Activated B cell treated with CpG ODN at 0.5 μM for 24 hours (primary cell): ENCODE data around the gene SLC25A1. TPM values are rescaled to one million over a fixed set of nuclear protein-coding genes. Genes with fewer than 3 reads are reported as not detected.

Experiments
- ATAC-seq: fragments of 200-7000 bp; cut with Tn5 transposase; one replicate; pipeline ENCODE4 v1.10.0; 2021; ENCODE audit warnings: low read depth, mild to moderate bottlenecking, moderate library complexity
- CTCF ChIA-PET: fragments of 350-600 bp; sonication (Branson Sonifier 250); formaldehyde crosslinking; loops from one replicate; lab custom pipeline; 2021; ENCODE audit warnings: antibody characterized with exemption; lab: Charles Lee
- POLR2A ChIA-PET: fragments of 350-600 bp; sonication (Branson Sonifier 250); formaldehyde crosslinking; loops from one replicate; lab custom pipeline; 2021; ENCODE audit warnings: antibody characterized with exemption; lab: Charles Lee
- DNase-seq: peaks from one replicate; pipeline ENCODE4 v3.0.0; 2022
- H3K27ac Mint-ChIP-seq: one replicate; pipeline ENCODE4 v1.8.0; 2020; ENCODE audit warnings: mixed read lengths
- H3K27me3 Mint-ChIP-seq: one replicate; pipeline ENCODE4 v1.8.0; 2021; ENCODE audit warnings: mixed read lengths
- H3K36me3 Mint-ChIP-seq: one replicate; pipeline ENCODE4 v1.8.0; 2021; ENCODE audit warnings: low read depth, mixed read lengths
- H3K4me1 Mint-ChIP-seq: one replicate; pipeline ENCODE4 v1.8.0; 2021; ENCODE audit warnings: mixed read lengths
- H3K4me3 Mint-ChIP-seq: one replicate; pipeline ENCODE4 v1.8.0; 2020; ENCODE audit warnings: mild to moderate bottlenecking, mixed read lengths
- H3K9me3 Mint-ChIP-seq: one replicate; pipeline ENCODE4 v1.8.0; 2020; ENCODE audit warnings: mixed read lengths
- intact Hi-C: fragments of 100-400 bp; cut with micrococcal nuclease; formaldehyde crosslinking; loops from one replicate; pipeline ENCODE4 v1.15.1; 2024
- total RNA-seq: library from RNA; stranded (reverse); gene quantifications from 2 replicates; pipeline ENCODE4 v1.2.3, GENCODE V29; 2022
- TF ChIP-seq, protein P1 (sequence below): fragments of 200-600 bp; IDR thresholded peaks from one replicate; pipeline ENCODE4 v1.8.0; 2022; ENCODE audit warnings: antibody characterized with exemption, mild to moderate bottlenecking

SLC25A1 gene
- total RNA-seq, 1 donor from 2014 or later = 44.2 TPM

DNA sequence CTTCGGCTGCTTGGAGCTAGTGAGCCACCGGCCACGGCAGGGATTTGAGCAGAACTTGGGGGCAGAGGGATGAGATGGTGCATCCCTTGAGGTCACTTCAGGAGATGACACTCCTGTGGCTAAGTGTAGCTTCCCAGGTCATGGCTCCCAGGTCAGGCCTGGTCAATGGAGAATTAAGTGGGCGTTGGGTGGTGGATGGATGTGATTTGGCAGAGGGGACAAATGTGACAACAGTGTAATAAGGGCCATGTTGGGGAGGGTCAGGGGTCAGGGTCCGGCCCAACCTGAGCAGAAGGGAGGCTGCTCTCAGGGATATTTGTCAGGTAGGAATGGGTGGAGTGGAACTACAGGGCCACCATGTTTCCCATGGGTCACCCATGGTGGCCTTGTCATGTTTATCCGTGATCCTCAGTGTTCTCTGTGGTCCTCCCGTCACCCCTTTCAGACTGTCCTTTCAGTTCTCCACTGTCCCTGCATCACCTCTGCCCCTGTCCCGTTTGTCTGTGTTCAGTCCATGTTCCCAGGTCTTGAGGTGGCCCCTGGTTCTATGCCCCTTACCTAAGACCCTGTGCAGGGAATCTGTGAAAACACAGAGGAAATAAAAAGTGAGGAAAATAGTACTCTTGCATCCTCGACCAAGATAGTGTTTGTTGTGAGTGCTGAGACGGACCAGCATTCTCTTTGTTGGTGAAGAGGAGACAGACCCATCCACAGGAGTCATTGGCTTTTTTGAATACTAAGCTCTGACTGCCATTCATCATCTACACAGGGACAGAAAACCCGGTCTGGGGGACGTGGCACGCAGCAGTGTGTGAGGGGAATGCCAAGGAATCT, 6.1 kb downstream of the SLC25A1 start:
- TF ChIP-seq, protein P1, sequence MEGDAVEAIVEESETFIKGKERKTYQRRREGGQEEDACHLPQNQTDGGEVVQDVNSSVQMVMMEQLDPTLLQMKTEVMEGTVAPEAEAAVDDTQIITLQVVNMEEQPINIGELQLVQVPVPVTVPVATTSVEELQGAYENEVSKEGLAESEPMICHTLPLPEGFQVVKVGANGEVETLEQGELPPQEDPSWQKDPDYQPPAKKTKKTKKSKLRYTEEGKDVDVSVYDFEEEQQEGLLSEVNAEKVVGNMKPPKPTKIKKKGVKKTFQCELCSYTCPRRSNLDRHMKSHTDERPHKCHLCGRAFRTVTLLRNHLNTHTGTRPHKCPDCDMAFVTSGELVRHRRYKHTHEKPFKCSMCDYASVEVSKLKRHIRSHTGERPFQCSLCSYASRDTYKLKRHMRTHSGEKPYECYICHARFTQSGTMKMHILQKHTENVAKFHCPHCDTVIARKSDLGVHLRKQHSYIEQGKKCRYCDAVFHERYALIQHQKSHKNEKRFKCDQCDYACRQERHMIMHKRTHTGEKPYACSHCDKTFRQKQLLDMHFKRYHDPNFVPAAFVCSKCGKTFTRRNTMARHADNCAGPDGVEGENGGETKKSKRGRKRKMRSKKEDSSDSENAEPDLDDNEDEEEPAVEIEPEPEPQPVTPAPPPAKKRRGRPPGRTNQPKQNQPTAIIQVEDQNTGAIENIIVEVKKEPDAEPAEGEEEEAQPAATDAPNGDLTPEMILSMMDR = no peak
- H3K9me3 Mint-ChIP-seq = no peaks in the 10 kb centered on the region
- peaks cover 17% of the 10 kb centered on the region for H3K27me3 Mint-ChIP-seq
- H3K4me1 Mint-ChIP-seq = peaks cover 63% of the 10 kb centered on the region
- H3K36me3 Mint-ChIP-seq = peaks cover 7% of the 10 kb centered on the region
- CTCF ChIA-PET = no interaction called here
- H3K27ac Mint-ChIP-seq = peak overlapping the region; percentile 76
- intact Hi-C loops = no loop called here
- POLR2A ChIA-PET = no interaction called here
- peak overlapping the region; percentile 95 for H3K4me3 Mint-ChIP-seq
- DNase-seq = no peak
- ATAC-seq = no peak

DNA sequence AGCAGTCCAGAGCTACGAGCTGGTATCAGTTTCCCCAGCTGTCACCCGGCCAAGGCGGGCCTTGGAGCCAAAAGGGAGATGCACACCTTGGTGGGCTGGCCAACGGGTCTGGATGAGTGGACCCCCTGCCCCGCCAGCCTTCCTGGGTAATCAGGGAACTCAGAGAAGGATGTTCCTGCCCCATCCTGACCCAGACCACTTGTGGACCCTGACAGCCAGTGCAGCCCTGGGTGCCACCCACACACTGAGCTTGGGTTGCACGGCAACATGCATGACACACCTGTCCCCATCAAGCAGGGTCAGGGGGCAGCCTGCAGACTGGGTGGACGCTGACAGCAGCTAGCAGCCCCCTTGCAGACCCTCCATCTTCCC, 8.6 kb downstream of the SLC25A1 start:
- intact Hi-C loops = no loop called here
- no peak for DNase-seq
- no peak for ATAC-seq
- peaks cover 51% of the 10 kb centered on the region for H3K4me1 Mint-ChIP-seq
- no peak overlapping the region for H3K27ac Mint-ChIP-seq
- H3K9me3 Mint-ChIP-seq = no peaks in the 10 kb centered on the region
- TF ChIP-seq, protein P1 = no peak
- H3K4me3 Mint-ChIP-seq = peak overlapping the region; percentile 95
- ChIA-PET POLR2A (interaction anchor here (1.0 kb wide), 1 partner anchor 9 kb away, joined by 3 read pairs; the partner anchor contains the start of gene SLC25A1), CTCF (no interaction called here)
- H3K36me3 Mint-ChIP-seq = peaks cover 6% of the 10 kb centered on the region
- H3K27me3 Mint-ChIP-seq = peaks cover 29% of the 10 kb centered on the region

DNA sequence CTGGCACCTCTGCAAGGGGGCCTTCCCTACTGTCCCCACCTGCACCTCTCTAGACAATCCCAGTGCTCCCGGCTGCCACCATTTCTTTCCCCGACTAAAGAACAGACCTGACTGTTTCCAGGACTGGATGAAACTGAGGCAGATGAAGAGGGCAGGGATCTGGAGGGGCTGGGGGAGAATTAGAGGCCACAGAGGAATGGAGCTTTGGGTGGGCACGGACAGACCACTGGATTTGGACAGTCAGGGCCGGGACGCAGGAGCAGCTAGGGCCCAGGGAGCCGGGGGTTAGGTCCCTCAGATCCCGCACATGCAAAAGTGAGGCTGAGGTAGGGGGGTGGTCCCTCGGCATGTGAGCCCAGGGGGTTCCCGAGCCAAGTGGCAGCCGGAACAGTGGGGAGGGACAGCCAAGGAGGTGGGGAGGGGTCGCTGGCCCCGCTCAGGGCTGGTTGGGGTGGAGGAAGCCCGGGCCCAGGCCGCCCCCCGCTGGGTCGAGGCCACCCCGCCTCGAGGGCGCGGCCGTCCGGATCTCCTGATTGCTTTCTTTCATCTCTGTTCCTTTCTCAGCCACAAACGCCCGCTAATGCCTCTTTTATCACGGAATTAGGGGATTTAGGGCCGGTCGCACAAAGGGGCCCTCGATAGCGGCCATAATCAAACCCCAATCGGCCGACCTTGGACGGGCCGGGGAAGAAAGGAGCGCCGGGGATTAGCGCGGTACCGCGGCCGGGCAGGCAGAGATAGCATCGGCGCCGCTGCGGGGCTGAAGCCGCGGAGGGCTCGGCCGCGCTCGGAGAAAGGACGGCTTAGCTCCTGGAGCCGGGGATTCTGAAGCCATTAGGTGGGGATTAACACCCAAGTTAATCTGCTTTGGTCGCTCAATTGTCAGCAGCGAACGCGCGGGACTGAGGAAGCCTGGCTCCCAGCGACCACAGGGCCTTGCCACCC, 9.3 kb downstream of the SLC25A1 start:
- intact Hi-C loops = no loop called here
- Mint-ChIP-seq H3K27ac (no peak overlapping the region), H3K4me3 (peak overlapping the region; percentile 75), H3K27me3 (peaks cover 29% of the 10 kb centered on the region), H3K36me3 (peaks cover 6% of the 10 kb centered on the region), H3K9me3 (no peaks in the 10 kb centered on the region), H3K4me1 (peaks cover 45% of the 10 kb centered on the region)
- DNase-seq = no peak
- CTCF ChIA-PET = interaction anchor here (0.9 kb wide), 1 partner anchor 461 kb away, joined by 3 read pairs; no protein-coding TSS in a partner anchor
- TF ChIP-seq, protein P1 = no peak
- ATAC-seq = no peak
- POLR2A ChIA-PET = interaction anchor here (1.0 kb wide), 1 partner anchor 9 kb away, joined by 3 read pairs; the partner anchor contains the start of gene SLC25A1

DNA sequence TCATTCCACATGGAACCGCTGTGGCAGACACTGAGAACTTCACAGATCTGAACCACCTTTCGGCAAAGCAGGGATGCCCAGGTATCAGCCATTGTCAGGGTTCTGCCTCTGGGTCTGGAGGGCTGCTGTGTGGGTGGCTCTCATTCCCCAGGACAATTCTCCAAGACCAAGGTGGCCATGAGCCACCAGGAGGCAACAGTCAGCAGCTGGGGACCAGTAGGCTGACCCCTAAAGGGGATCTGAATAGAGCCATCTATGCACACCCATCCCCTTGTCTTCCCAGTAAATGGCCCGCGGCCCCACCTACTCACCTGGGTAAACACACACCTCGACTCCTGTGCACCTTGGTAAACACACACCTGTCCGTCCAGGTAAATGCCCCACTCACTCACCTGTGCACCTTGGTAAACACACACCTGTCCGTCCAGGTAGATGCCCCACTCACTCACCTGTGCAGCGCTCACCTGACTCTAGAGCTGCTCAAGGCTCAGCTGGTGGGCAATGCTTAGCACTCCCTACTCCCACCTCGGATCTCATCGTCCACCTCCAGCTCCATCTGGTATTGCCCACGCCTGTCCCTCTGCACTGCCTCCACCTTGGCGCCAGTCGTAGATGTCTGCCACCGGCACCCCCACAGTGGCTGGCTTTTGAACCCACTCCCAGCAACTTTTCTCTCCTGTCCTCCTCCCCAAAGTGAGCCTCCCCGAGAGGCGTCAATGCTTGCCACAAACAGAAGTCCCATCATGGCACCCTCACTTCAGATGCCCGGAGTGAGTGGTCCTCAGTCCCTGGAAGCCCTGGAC, 10.2 kb downstream of the SLC25A1 start:
- Mint-ChIP-seq H3K4me1 (peaks cover 35% of the 10 kb centered on the region), H3K4me3 (peak overlapping the region; percentile 19), H3K27ac (no peak overlapping the region), H3K27me3 (peaks cover 30% of the 10 kb centered on the region), H3K36me3 (peaks cover 6% of the 10 kb centered on the region), H3K9me3 (no peaks in the 10 kb centered on the region)
- ATAC-seq (no peak), DNase-seq (no peak)
- intact Hi-C loops = no loop called here
- POLR2A ChIA-PET = no interaction called here
- TF ChIP-seq, protein P1 = no peak
- CTCF ChIA-PET = interaction anchor here (0.9 kb wide), 1 partner anchor 462 kb away, joined by 3 read pairs; no protein-coding TSS in a partner anchor
